ENCODE measurements around the gene GRAMD1B. TPM values are rescaled to one million over a fixed set of nuclear protein-coding genes. Genes with fewer than 3 reads are reported as not detected.

The GRAMD1B gene
- total RNA-seq, 1 donor from 2014 or later = 31.8 TPM

- Histone ChIP-seq H3K27ac (replicated peaks) (no peak overlapping the region), H3K4me1 (peaks cover 22% of the 10 kb centered on the region), H3K27me3 (ENCODE audit: low read depth) (no peaks in the 10 kb centered on the region), H3K9me3 (replicated peaks) (no peaks in the 10 kb centered on the region), H3K36me3 (peaks cover 29% of the 10 kb centered on the region), H3K4me3 (no peak overlapping the region)
- intact Hi-C loops (cut with micrococcal nuclease) = no loop called here
- no peak for DNase-seq
- no peak for TF ChIP-seq CTCF (IDR thresholded peaks at IDR 0.05; ENCODE audit: borderline replicate concordance)
Observed at GRCh38 chr11:123601136-123601535, 171.1 kb downstream of the GRAMD1B start.

- DNase-seq = no peak
- Histone ChIP-seq H3K4me1 (peaks cover 22% of the 10 kb centered on the region), H3K27me3 (ENCODE audit: low read depth) (no peaks in the 10 kb centered on the region), H3K4me3 (no peak overlapping the region), H3K27ac (replicated peaks) (no peak overlapping the region), H3K36me3 (peaks cover 35% of the 10 kb centered on the region), H3K9me3 (replicated peaks) (no peaks in the 10 kb centered on the region)
- intact Hi-C loops (cut with micrococcal nuclease) = no loop called here
- no peak for TF ChIP-seq CTCF (IDR thresholded peaks at IDR 0.05; ENCODE audit: borderline replicate concordance)
Observed at GRCh38 chr11:123601743-123602142, 171.7 kb downstream of the GRAMD1B start.

GRCh38 chr11:123603666-123604065, 173.6 kb downstream of the GRAMD1B start:
- Histone ChIP-seq H3K4me1 (peaks cover 28% of the 10 kb centered on the region), H3K36me3 (peaks cover 37% of the 10 kb centered on the region), H3K4me3 (no peak overlapping the region), H3K27me3 (ENCODE audit: low read depth) (no peaks in the 10 kb centered on the region), H3K9me3 (replicated peaks) (no peaks in the 10 kb centered on the region), H3K27ac (replicated peaks) (peak overlapping the region; percentile 33)
- intact Hi-C loops (cut with micrococcal nuclease) = no loop called here
- no peak for DNase-seq
- TF ChIP-seq CTCF (IDR thresholded peaks at IDR 0.05; ENCODE audit: borderline replicate concordance) = no peak

- no peak for TF ChIP-seq CTCF (IDR thresholded peaks at IDR 0.05; ENCODE audit: borderline replicate concordance)
- Histone ChIP-seq H3K4me3 (no peak overlapping the region), H3K36me3 (peaks cover 31% of the 10 kb centered on the region), H3K4me1 (peaks cover 32% of the 10 kb centered on the region), H3K27ac (replicated peaks) (no peak overlapping the region), H3K27me3 (ENCODE audit: low read depth) (no peaks in the 10 kb centered on the region), H3K9me3 (replicated peaks) (no peaks in the 10 kb centered on the region)
- DNase-seq = no peak
- intact Hi-C loops (cut with micrococcal nuclease) = no loop called here
Observed at GRCh38 chr11:123607781-123608180, 177.7 kb downstream of the GRAMD1B start.

- no peak for DNase-seq
- Histone ChIP-seq H3K9me3 (replicated peaks) (no peaks in the 10 kb centered on the region), H3K4me3 (no peak overlapping the region), H3K4me1 (peaks cover 26% of the 10 kb centered on the region), H3K27me3 (ENCODE audit: low read depth) (no peaks in the 10 kb centered on the region), H3K27ac (replicated peaks) (no peak overlapping the region), H3K36me3 (peaks cover 34% of the 10 kb centered on the region)
- no peak for TF ChIP-seq CTCF (IDR thresholded peaks at IDR 0.05; ENCODE audit: borderline replicate concordance)
- intact Hi-C loops (cut with micrococcal nuclease) = no loop called here
Observed at GRCh38 chr11:123608371-123608770, 178.3 kb downstream of the GRAMD1B start.

- peaks cover 40% of the 10 kb centered on the region for H3K36me3 ChIP-seq
Observed at GRCh38 chr11:123608945-123609344, 178.9 kb downstream of the GRAMD1B start.

More at GRCh38 chr11:123608945-123609344, 178.9 kb downstream of the GRAMD1B start:
- no peaks in the 10 kb centered on the region for H3K9me3 ChIP-seq (replicated peaks)
- no peak for TF ChIP-seq CTCF (IDR thresholded peaks at IDR 0.05; ENCODE audit: borderline replicate concordance)
- H3K4me3 ChIP-seq = no peak overlapping the region
- intact Hi-C loops (cut with micrococcal nuclease) = no loop called here
- peaks cover 20% of the 10 kb centered on the region for H3K4me1 ChIP-seq
- no peaks in the 10 kb centered on the region for H3K27me3 ChIP-seq (ENCODE audit: low read depth)
- no peak overlapping the region for H3K27ac ChIP-seq (replicated peaks)
- no peak for DNase-seq

Measured in left ventricle myocardium inferior (tissue), 1 donor.